Measurements from ENCODE around the gene SRPRB. TPM values are rescaled to one million over a fixed set of nuclear protein-coding genes. Genes with fewer than 3 reads are reported as not detected.

Gene SRPRB
- total RNA-seq, 4 donors from 2014 or later, result 13.8 to 32.1 (median 24.4) TPM

GRCh38 chr3:133831966-133832801, 26.6 kb downstream of the SRPRB start:
- 84 to 93% methylated on average over 5 to 6 of the region's 13 CpGs for WGBS, 2 donors (ENCODE audit: low coverage in 1 of 2)
- TF ChIP-seq CTCF (IDR thresholded peaks at IDR 0.05) (no peak), POLR2A (IDR thresholded peaks at IDR 0.05) (no peak), POLR2AphosphoS5 (IDR thresholded peaks at IDR 0.05) (no peak), EP300 (IDR thresholded peaks at IDR 0.05) (no peak)

GRCh38 chr3:133832802-133833144, 27.2 kb downstream of the SRPRB start:
- ATAC-seq, result no peak
- WGBS, 2 donors (ENCODE audit: low coverage in 1 of 2), result 90 to 100% methylated on average over 2 to 10 of the region's 10 CpGs
- Histone ChIP-seq H3K27me3 (no peaks in the 10 kb centered on the region), H3K27ac (no peak overlapping the region), H3K4me1 (no peaks in the 10 kb centered on the region), H3K36me3 (peaks cover 0 to 63% of the 10 kb centered on the region in 2 donors), H3K4me3 (no peak overlapping the region), H3K9me3 (no peaks in the 10 kb centered on the region)
- TF ChIP-seq CTCF (IDR thresholded peaks at IDR 0.05) (no peak), EP300 (IDR thresholded peaks at IDR 0.05) (no peak), POLR2A (IDR thresholded peaks at IDR 0.05) (no peak), POLR2AphosphoS5 (IDR thresholded peaks at IDR 0.05) (no peak)

More at GRCh38 chr3:133831966-133832801, 26.6 kb downstream of the SRPRB start:
- no peak for ATAC-seq
- Histone ChIP-seq H3K4me3 (no peak overlapping the region), H3K9me3 (no peaks in the 10 kb centered on the region), H3K27ac (no peak overlapping the region), H3K4me1 (no peaks in the 10 kb centered on the region), H3K36me3 (peaks cover 0 to 58% of the 10 kb centered on the region in 2 donors), H3K27me3 (no peaks in the 10 kb centered on the region)

- Histone ChIP-seq H3K4me3 (no peak overlapping the region), H3K36me3 (peaks cover 0 to 68% of the 10 kb centered on the region in 2 donors), H3K9me3 (no peaks in the 10 kb centered on the region), H3K4me1 (no peaks in the 10 kb centered on the region), H3K27me3 (no peaks in the 10 kb centered on the region), H3K27ac (no peak overlapping the region)
- WGBS, 2 donors (ENCODE audit: low coverage in 1 of 2), result no CpG with 5 or more reads among the region's 5 CpGs
- no peak for TF ChIP-seq POLR2AphosphoS5 (IDR thresholded peaks at IDR 0.05)
- TF ChIP-seq EP300 (IDR thresholded peaks at IDR 0.05), result no peak
- TF ChIP-seq POLR2A (IDR thresholded peaks at IDR 0.05), result no peak
- no peak for TF ChIP-seq CTCF (IDR thresholded peaks at IDR 0.05)
- ATAC-seq, result no peak
These were observed 27.7 kb downstream of the SRPRB start for GRCh38 chr3:133833267-133833666.

- Histone ChIP-seq H3K27ac (no peak overlapping the region), H3K4me3 (no peak overlapping the region), H3K27me3 (no peaks in the 10 kb centered on the region), H3K4me1 (no peaks in the 10 kb centered on the region), H3K36me3 (peaks cover 0 to 76% of the 10 kb centered on the region in 2 donors), H3K9me3 (no peaks in the 10 kb centered on the region)
- ATAC-seq, result no peak
- no peak for TF ChIP-seq EP300 (IDR thresholded peaks at IDR 0.05)
- TF ChIP-seq POLR2AphosphoS5 (IDR thresholded peaks at IDR 0.05), result no peak
- WGBS, 2 donors (ENCODE audit: low coverage in 1 of 2), result 68 to 92% methylated on average over 2 to 9 of the region's 13 CpGs
These were observed 28.4 kb downstream of the SRPRB start for GRCh38 chr3:133833880-133834620.

- no peak overlapping the region for H3K4me3 ChIP-seq
- H3K9me3 ChIP-seq, result no peaks in the 10 kb centered on the region
- no peak for ATAC-seq
- H3K36me3 ChIP-seq, result peaks cover 0 to 84% of the 10 kb centered on the region in 2 donors
- 86 to 94% methylated on average over 7 to 9 of the region's 14 CpGs for WGBS, 2 donors (ENCODE audit: low coverage in 1 of 2)
- H3K27ac ChIP-seq, result no peak overlapping the region
- no peaks in the 10 kb centered on the region for H3K4me1 ChIP-seq
- H3K27me3 ChIP-seq, result no peaks in the 10 kb centered on the region
- no peak for TF ChIP-seq CTCF (IDR thresholded peaks at IDR 0.05)
- no peak for TF ChIP-seq POLR2A (IDR thresholded peaks at IDR 0.05)
- TF ChIP-seq EP300 (IDR thresholded peaks at IDR 0.05), result no peak
- no peak for TF ChIP-seq POLR2AphosphoS5 (IDR thresholded peaks at IDR 0.05)
These were observed 29.2 kb downstream of the SRPRB start for GRCh38 chr3:133834621-133835417.
